Mesangial cell (primary cell): ENCODE measurements around the gene ZXDC. TPM values are rescaled to one million over a fixed set of nuclear protein-coding genes. Genes with fewer than 3 reads are reported as not detected.

ENCODE experiments used
- total RNA-seq: library from RNA; depleted of rRNA; stranded (reverse); fragments of >200 nt; gene quantifications from 2 replicates; pipeline ENCODE4 v1.2.3, GENCODE V29; 2015

ZXDC gene, protein sequence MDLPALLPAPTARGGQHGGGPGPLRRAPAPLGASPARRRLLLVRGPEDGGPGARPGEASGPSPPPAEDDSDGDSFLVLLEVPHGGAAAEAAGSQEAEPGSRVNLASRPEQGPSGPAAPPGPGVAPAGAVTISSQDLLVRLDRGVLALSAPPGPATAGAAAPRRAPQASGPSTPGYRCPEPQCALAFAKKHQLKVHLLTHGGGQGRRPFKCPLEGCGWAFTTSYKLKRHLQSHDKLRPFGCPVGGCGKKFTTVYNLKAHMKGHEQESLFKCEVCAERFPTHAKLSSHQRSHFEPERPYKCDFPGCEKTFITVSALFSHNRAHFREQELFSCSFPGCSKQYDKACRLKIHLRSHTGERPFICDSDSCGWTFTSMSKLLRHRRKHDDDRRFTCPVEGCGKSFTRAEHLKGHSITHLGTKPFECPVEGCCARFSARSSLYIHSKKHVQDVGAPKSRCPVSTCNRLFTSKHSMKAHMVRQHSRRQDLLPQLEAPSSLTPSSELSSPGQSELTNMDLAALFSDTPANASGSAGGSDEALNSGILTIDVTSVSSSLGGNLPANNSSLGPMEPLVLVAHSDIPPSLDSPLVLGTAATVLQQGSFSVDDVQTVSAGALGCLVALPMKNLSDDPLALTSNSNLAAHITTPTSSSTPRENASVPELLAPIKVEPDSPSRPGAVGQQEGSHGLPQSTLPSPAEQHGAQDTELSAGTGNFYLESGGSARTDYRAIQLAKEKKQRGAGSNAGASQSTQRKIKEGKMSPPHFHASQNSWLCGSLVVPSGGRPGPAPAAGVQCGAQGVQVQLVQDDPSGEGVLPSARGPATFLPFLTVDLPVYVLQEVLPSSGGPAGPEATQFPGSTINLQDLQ
- total RNA-seq: 16.3 and 31.4 TPM in 2 replicates

DNA sequence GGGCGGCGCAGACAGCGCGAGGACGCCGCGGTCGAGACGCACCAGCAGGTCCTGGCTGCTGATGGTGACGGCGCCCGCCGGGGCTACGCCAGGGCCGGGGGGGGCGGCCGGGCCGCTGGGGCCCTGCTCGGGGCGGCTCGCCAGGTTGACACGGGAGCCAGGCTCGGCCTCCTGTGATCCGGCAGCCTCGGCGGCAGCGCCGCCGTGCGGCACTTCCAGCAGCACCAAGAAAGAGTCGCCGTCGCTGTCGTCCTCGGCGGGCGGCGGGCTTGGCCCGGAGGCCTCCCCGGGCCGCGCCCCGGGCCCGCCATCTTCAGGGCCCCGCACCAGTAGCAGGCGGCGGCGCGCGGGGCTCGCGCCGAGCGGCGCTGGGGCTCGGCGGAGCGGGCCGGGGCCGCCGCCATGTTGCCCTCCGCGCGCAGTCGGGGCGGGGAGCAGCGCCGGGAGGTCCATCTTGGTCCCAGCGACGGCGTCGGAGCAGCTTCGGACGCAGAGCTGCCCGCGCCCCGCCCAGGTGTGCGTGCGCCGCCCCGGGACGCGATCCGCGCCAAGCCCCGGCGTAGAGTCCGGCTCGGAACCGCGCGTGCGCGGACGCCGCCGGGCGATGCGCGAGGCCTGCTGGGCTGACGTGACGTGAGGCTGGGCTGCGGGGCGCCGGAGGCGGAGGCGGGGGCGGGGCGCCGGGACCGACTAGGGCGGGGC lies at the start of gene ZXDC:
Gene ZXDC, minus strand, starts transcription at position 479 of the 702 bp plus-strand sequence. Its CDS starts 26 bp downstream, at position 453.

DNA sequence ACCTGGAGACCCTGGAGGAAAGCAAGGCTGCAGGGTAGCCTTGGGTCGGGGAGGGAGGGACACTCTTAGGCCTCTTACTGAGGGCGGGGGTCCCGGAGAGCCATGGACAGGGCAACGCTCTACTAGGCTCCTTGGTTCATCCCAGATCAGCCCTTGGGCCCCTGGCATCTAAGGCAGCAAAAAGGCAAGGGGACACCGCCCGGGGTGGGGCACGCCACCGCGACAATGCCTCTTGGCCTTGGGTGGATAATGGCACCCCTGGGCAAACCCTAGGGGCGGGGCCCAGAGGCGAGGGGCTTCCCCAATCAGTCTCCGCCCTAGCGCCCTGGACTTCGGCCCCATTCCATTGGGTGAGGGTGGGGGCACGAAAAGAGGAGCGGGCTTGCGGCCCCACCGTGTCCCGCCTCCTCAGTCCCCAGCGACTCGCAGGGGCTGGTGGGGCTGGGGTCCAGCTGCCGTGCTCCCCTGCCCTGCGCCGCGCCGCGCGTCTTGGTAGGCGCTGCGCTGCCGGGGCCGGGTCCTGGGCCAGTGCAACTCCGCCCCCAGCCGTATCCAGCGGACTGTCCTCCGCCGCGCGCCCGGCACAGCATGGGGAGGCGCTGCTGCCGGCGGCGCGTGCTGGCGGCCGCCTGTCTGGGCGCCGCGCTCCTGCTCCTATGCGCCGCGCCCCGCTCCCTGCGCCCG lies 48.2 kb upstream of the ZXDC start, which contains the start of gene CHST13:
Gene CHST13, plus strand, starts transcription at position 411 of the 684 bp plus-strand sequence. Its CDS starts 178 bp downstream, at position 589.

DNA sequence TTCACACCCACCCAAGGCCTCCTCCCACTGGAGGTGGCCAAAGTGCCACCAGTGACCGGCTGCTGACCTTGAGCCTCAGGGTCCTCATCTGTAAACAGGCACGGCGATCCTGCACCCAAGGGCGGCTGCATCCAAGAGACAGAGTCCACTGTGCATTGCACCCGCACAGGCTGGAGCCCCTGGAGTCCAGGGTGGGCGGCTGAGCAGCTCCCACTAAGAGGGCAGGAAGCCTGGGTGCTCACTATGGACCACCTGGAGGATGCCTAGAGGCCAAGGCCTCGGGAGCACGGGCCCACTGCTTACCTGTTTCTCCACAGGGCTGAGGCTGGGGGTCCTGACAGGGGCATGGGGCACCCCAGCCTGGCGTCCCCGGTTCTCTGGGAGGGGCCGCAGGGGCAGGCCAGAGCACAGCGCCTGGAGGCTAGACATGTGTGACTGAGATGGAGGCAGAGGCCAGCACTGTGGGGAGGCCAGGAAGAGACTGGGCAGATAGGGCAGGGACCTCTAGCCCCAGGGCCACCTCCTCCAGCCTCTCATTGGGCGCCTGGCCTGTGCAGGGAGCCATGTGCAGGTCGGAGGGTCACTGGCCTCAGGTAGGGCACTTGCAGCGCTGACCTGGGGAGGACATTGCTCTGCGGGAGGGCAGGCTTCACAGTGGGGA lies 41.7 kb upstream of the ZXDC start, which contains the start of gene UROC1:
Gene UROC1, minus strand, starts transcription at position 483 of the 661 bp plus-strand sequence. Its CDS starts 54 bp downstream, at position 429.

DNA sequence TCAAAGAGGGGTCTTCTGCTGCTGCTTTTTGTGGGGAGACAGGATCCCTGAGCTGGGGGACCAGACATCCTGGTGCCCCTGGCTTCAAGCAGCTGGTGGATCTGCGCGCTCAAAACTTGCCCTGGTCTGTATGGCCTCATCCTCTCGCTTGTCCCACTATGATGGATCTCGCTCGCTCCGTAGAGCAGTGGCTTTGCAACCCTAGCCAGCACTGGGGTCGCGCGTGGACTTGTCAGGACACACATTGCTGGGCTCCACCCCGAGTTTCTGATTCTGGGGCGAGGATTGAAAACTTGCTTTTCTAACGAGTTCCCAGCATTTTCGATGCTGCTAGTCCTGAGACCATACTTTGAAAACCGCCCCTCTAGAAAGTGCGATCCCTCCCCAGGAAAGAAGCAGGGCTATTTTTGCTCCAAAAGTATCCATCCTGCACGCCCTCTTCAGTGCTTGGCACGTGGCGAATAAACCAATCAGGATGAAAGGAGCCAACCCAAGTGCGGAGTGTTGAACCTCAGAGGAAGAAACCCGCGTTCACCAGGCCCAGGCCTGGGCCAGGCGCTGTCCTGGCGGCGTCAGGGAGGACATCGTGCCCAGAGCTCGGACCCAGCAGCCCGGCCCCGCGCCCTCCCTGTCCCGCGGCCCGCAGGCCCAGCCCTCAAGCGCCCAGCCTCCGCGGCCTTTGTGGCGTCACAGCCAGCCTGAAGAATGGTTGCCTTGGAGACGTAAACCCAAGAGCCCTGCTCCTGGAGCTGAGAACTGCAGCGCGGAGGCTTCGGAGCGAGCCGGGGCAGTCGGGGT lies 81.3 kb downstream of the ZXDC start, which contains the start of gene CFAP100:
Gene CFAP100, plus strand, starts transcription at position 731 of the 798 bp plus-strand sequence. CDS start 1,092 bp downstream, outside the sequence.

Other genes starting within 250 kb of the ZXDC start
- 0.33 and 0.38 TPM in 2 replicates for gene KLF15, start 118.5 kb downstream of the ZXDC start, total RNA-seq
- not detected in 2 replicates for gene CFAP100, start 81.0 kb downstream of the ZXDC start, total RNA-seq
- not detected in 2 replicates for gene UROC1, start 41.9 kb upstream of the ZXDC start, total RNA-seq
- 0.16 and 0.63 TPM in 2 replicates for gene CHST13, start 48.3 kb upstream of the ZXDC start, total RNA-seq
- gene C3orf22, start 83.0 kb upstream of the ZXDC start, total RNA-seq: not detected in 2 replicates
- 7.7 and 11.5 TPM in 2 replicates for gene TXNRD3, start 179.2 kb upstream of the ZXDC start, total RNA-seq
- gene CHCHD6, start 228.3 kb upstream of the ZXDC start, total RNA-seq: 11.7 and 13.9 TPM in 2 replicates